ENCODE data around the gene BTBD17.

- TF ChIP-seq CTCF (IDR thresholded peaks at IDR 0.05; ENCODE audit: poor library complexity) (no peak), EZH2 (IDR thresholded peaks at IDR 0.05; ENCODE audit: borderline replicate concordance) (no peak)
Measured at GRCh38 chr17:74362069-74362405, 369 bp upstream of the BTBD17 start.
